Esophagus (tissue), 2 donors: Measurements from ENCODE around the gene TNFRSF11A. TPM values are rescaled to one million over a fixed set of nuclear protein-coding genes. Genes with fewer than 3 reads are reported as not detected.

Experiments used
- H3K27ac ChIP-seq, 2 donors: one replicate each; pipeline ENCODE4 v1.5.1; 2013; ENCODE audit warnings: low read depth in 2 of 2, mild to moderate bottlenecking in 2 of 2, inconsistent platforms in 1 of 2, low read length in 1 of 2, moderate library complexity in 1 of 2
- H3K27me3 ChIP-seq, 2 donors: one replicate each; pipeline ENCODE4 v1.6.1; 2013; ENCODE audit warnings: low read length in 2 of 2, control low read depth in 1 of 2, mild to moderate bottlenecking in 1 of 2; ENCODE audit not compliant: insufficient read depth in 2 of 2, control insufficient read depth in 1 of 2
- H3K36me3 ChIP-seq, 2 donors: one replicate each; pipeline ENCODE4 v1.6.1; 2013; ENCODE audit warnings: low read length in 1 of 2; ENCODE audit not compliant: control insufficient read depth in 2 of 2, insufficient read depth in 2 of 2
- H3K4me1 ChIP-seq, 2 donors: one replicate each; pipeline ENCODE4 v1.6.1; 2013; ENCODE audit warnings: low read length in 1 of 2; ENCODE audit not compliant: control insufficient read depth in 2 of 2, insufficient read depth in 2 of 2
- H3K4me3 ChIP-seq, 2 donors: one replicate each; pipeline ENCODE4 v1.5.1; 2013; ENCODE audit warnings: low read length in 2 of 2, mild to moderate bottlenecking in 2 of 2, low read depth in 1 of 2, moderate library complexity in 1 of 2
- H3K9me3 ChIP-seq, 2 donors: one replicate each; pipeline ENCODE4 v1.6.1; 2013; ENCODE audit warnings: mild to moderate bottlenecking in 2 of 2, low read depth in 1 of 2, low read length in 1 of 2, moderate library complexity in 1 of 2; ENCODE audit not compliant: control insufficient read depth in 2 of 2, insufficient read depth in 1 of 2
- WGBS, 2 donors: extraction: QIAGEN DNeasy Blood & Tissue Kit; methylation state at CpG; one replicate each; pipeline ENCODE4 v1.1.7; 2013; 5-methylcytosine and 5-hydroxymethylcytosine counted together
- polyA plus RNA-seq, 2 donors: library from polyadenylated mRNA; stranded (reverse); fragments of 200-250 nt; gene quantifications; one replicate each; pipeline ENCODE4 v1.2.3, GENCODE V29; 2013
- donor health status: healthy with polysubstance abuse.
- donor health status: Bipolar disorder and iron deficiency.

Gene TNFRSF11A
- polyA plus RNA-seq, 2 donors: 1.2 to 2.2 TPM

GRCh38 chr18:62387257-62387656, 62.1 kb downstream of the TNFRSF11A start:
- H3K9me3 ChIP-seq: no peaks in the 10 kb centered on the region
- no peaks in the 10 kb centered on the region for H3K27me3 ChIP-seq
- 64 to 72% methylated on average over 2 of the region's 2 CpGs for WGBS, 2 donors
- no peaks in the 10 kb centered on the region for H3K36me3 ChIP-seq
- no peak overlapping the region for H3K4me3 ChIP-seq
- peaks cover 2 to 3% of the 10 kb centered on the region in 2 donors for H3K4me1 ChIP-seq
- no peak overlapping the region for H3K27ac ChIP-seq

- H3K9me3 ChIP-seq: peaks cover 0 to 2% of the 10 kb centered on the region in 2 donors
- H3K4me1 ChIP-seq: peaks cover 2 to 3% of the 10 kb centered on the region in 2 donors
- 68 to 76% methylated on average over 16 of the region's 16 CpGs for WGBS, 2 donors
- H3K4me3 ChIP-seq: no peak overlapping the region
- no peaks in the 10 kb centered on the region for H3K36me3 ChIP-seq
- no peak overlapping the region for H3K27ac ChIP-seq
- no peaks in the 10 kb centered on the region for H3K27me3 ChIP-seq
Observed at GRCh38 chr18:62388855-62389760, 64.0 kb downstream of the TNFRSF11A start.

- no peaks in the 10 kb centered on the region for H3K36me3 ChIP-seq
- H3K9me3 ChIP-seq: peaks cover 0 to 2% of the 10 kb centered on the region in 2 donors
- H3K27ac ChIP-seq: no peak overlapping the region
- no peak overlapping the region for H3K4me3 ChIP-seq
- peaks cover 2 to 3% of the 10 kb centered on the region in 2 donors for H3K4me1 ChIP-seq
- no peaks in the 10 kb centered on the region for H3K27me3 ChIP-seq
- WGBS, 2 donors: 89% methylated on average over 11 of the region's 11 CpGs
Observed at GRCh38 chr18:62389761-62390481, 64.8 kb downstream of the TNFRSF11A start.

GRCh38 chr18:62394006-62394763, 69.1 kb downstream of the TNFRSF11A start:
- H3K4me1 ChIP-seq: peaks cover under 1 to 2% of the 10 kb centered on the region in 2 donors
- no peaks in the 10 kb centered on the region for H3K27me3 ChIP-seq
- H3K27ac ChIP-seq: no peak overlapping the region
- no peak overlapping the region for H3K4me3 ChIP-seq
- peaks cover 0 to 2% of the 10 kb centered on the region in 2 donors for H3K9me3 ChIP-seq
- H3K36me3 ChIP-seq: no peaks in the 10 kb centered on the region
- 87 to 92% methylated on average over 15 of the region's 15 CpGs for WGBS, 2 donors

GRCh38 chr18:62396381-62396780, 71.3 kb downstream of the TNFRSF11A start:
- 83 to 85% methylated on average over 3 of the region's 3 CpGs for WGBS, 2 donors
- H3K27me3 ChIP-seq: no peaks in the 10 kb centered on the region
- H3K36me3 ChIP-seq: no peaks in the 10 kb centered on the region
- H3K27ac ChIP-seq: no peak overlapping the region
- no peak overlapping the region for H3K4me3 ChIP-seq
- H3K4me1 ChIP-seq: no peaks in the 10 kb centered on the region
- H3K9me3 ChIP-seq: peaks cover 0 to 2% of the 10 kb centered on the region in 2 donors

- Histone ChIP-seq H3K4me1 (no peaks in the 10 kb centered on the region), H3K27me3 (no peaks in the 10 kb centered on the region), H3K36me3 (no peaks in the 10 kb centered on the region), H3K27ac (no peak overlapping the region), H3K9me3 (peaks cover 0 to 2% of the 10 kb centered on the region in 2 donors), H3K4me3 (no peak overlapping the region)
- WGBS, 2 donors: 55 to 59% methylated on average over 3 of the region's 3 CpGs
Observed at GRCh38 chr18:62396967-62397366, 71.9 kb downstream of the TNFRSF11A start.

GRCh38 chr18:62398291-62398690, 73.2 kb downstream of the TNFRSF11A start:
- Histone ChIP-seq H3K4me1 (no peaks in the 10 kb centered on the region), H3K36me3 (no peaks in the 10 kb centered on the region), H3K4me3 (no peak overlapping the region), H3K27me3 (no peaks in the 10 kb centered on the region), H3K9me3 (peaks cover 0 to 2% of the 10 kb centered on the region in 2 donors), H3K27ac (no peak overlapping the region)
- 87 to 90% methylated on average over 6 of the region's 6 CpGs for WGBS, 2 donors

- WGBS, 2 donors: 67 to 72% methylated on average over 3 of the region's 3 CpGs
- Histone ChIP-seq H3K36me3 (no peaks in the 10 kb centered on the region), H3K9me3 (no peaks in the 10 kb centered on the region), H3K27ac (no peak overlapping the region), H3K4me1 (no peaks in the 10 kb centered on the region), H3K27me3 (no peaks in the 10 kb centered on the region), H3K4me3 (no peak overlapping the region)
Observed at GRCh38 chr18:62399276-62399675, 74.2 kb downstream of the TNFRSF11A start.

- Histone ChIP-seq H3K4me3 (no peak overlapping the region), H3K9me3 (no peaks in the 10 kb centered on the region), H3K4me1 (no peaks in the 10 kb centered on the region), H3K27ac (no peak overlapping the region), H3K36me3 (no peaks in the 10 kb centered on the region), H3K27me3 (no peaks in the 10 kb centered on the region)
- 25 to 27% methylated on average over 4 of the region's 4 CpGs for WGBS, 2 donors
Observed at GRCh38 chr18:62399781-62400308, 74.7 kb downstream of the TNFRSF11A start.
